Endodermal cell (in vitro differentiated cells): Measurements from ENCODE around the gene RPS6KA2. TPM values are rescaled to one million over a fixed set of nuclear protein-coding genes. Genes with fewer than 3 reads are reported as not detected.

Source experiments
- DNase-seq: peaks from one replicate; pipeline ENCODE4 v3.0.0-alpha.2; 2017
- H3K27ac ChIP-seq: 2 replicates; pipeline ENCODE4 v1.5.1; 2013; ENCODE audit warnings: mild to moderate bottlenecking, low read depth, low read length, moderate library complexity
- H3K27me3 ChIP-seq: 2 replicates; pipeline ENCODE4 v1.6.1; 2013; ENCODE audit warnings: mild to moderate bottlenecking, low read length, moderate library complexity; ENCODE audit not compliant: insufficient read depth, control insufficient read depth, poor library complexity, severe bottlenecking
- H3K36me3 ChIP-seq: 2 replicates; pipeline ENCODE4 v1.7.0; 2013; ENCODE audit warnings: mild to moderate bottlenecking, low read length, moderate library complexity; ENCODE audit not compliant: control insufficient read depth, insufficient read depth
- H3K4me1 ChIP-seq: one replicate; pipeline ENCODE4 v1.7.0; 2013; ENCODE audit warnings: low read length; ENCODE audit not compliant: control insufficient read depth, insufficient read depth
- H3K4me3 ChIP-seq: 2 replicates; pipeline ENCODE4 v1.5.1; 2013; ENCODE audit warnings: mild to moderate bottlenecking, low read length, moderate library complexity
- H3K9ac ChIP-seq: 2 replicates; pipeline ENCODE4 v1.6.1; 2013; ENCODE audit warnings: mild to moderate bottlenecking, low read length, moderate library complexity; ENCODE audit not compliant: poor library complexity, severe bottlenecking; ENCODE audit errors: extremely low read depth
- H3K9me3 ChIP-seq: 2 replicates; pipeline ENCODE4 v1.6.1; 2013; ENCODE audit warnings: mild to moderate bottlenecking, low read length, moderate library complexity; ENCODE audit not compliant: control insufficient read depth
- H3K27ac Mint-ChIP-seq: 2 replicates; pipeline ENCODE4 v1.8.0; 2020; ENCODE audit warnings: mixed read lengths
- H3K27me3 Mint-ChIP-seq: 2 replicates; pipeline ENCODE4 v1.8.0; 2021; ENCODE audit warnings: mild to moderate bottlenecking, mixed read lengths; ENCODE audit not compliant: insufficient read depth
- H3K36me3 Mint-ChIP-seq: 2 replicates; pipeline ENCODE4 v1.8.0; 2020; ENCODE audit warnings: low read depth, mixed read lengths
- H3K4me1 Mint-ChIP-seq: 2 replicates; pipeline ENCODE4 v1.8.0; 2020; ENCODE audit warnings: mixed read lengths
- H3K4me3 Mint-ChIP-seq: 2 replicates; pipeline ENCODE4 v1.8.0; 2020; ENCODE audit warnings: mild to moderate bottlenecking, moderate library complexity, mixed read lengths
- H3K9me3 Mint-ChIP-seq: 2 replicates; pipeline ENCODE4 v1.8.0; 2020; ENCODE audit warnings: mild to moderate bottlenecking, mixed read lengths
- WGBS, 2 experiments: methylation state at CpG; one replicate each; pipeline versions ENCODE4 v1.1.5 to v1.1.7; 2013; ENCODE audit warnings: missing lambda C conversion rate in 2 of 2, mixed read lengths in 1 of 2; ENCODE audit not compliant: insufficient coverage in 1 of 2, insufficient read length in 1 of 2; 5-methylcytosine and 5-hydroxymethylcytosine counted together
- total RNA-seq, 2 donors: library from RNA; stranded (reverse); fragmentation: NEBNext Ultra II Directional in 1 of 2; extraction: Animal tissue kit (Norgen Biotek cat#: 25700) in 1 of 2; gene quantifications; 2 replicates in 1 of 2; 3 replicates in 1 of 2; pipeline ENCODE4 v1.2.1, GENCODE V29; 2021
- TF ChIP-seq, protein P1 (sequence below): fragments of 200-600 bp; sonication (generic); conservative IDR thresholded peaks from 2 replicates; pipeline ENCODE4 v1.5.0; 2021; ENCODE audit warnings: antibody characterized with exemption, mild to moderate bottlenecking

RPS6KA2 gene
- total RNA-seq, 2 donors from 2014 or later, result 17.9 to 23.9 TPM

DNA sequence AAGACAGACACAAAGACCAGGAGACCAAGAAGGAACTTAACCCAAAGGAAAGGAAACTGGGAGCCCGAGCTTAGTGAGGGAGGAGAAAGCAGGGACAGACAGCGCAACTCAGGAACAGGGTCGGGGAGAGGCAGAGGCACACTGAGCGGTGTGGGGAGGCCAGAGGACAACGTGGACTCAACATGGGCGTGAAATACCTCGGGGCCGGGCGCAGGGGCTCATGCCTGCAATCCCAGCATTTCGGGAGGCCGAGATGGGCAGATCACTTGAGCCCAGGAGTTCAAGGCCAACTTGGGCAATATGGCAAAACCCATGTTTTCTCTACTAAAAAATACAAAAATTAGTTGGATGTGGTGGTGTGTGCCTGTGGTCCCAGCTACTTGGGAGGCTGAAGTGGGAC is 5.7 kb upstream of the RPS6KA2 start:
- no peak overlapping the region for H3K9ac ChIP-seq
- H3K27ac ChIP-seq, result no peak overlapping the region
- peaks cover 28% of the 10 kb centered on the region for H3K27me3 ChIP-seq
- no peaks in the 10 kb centered on the region for H3K36me3 Mint-ChIP-seq
- DNase-seq, result no peak
- H3K9me3 ChIP-seq, result no peaks in the 10 kb centered on the region
- H3K4me3 Mint-ChIP-seq, result no peak overlapping the region
- TF ChIP-seq, protein P1, sequence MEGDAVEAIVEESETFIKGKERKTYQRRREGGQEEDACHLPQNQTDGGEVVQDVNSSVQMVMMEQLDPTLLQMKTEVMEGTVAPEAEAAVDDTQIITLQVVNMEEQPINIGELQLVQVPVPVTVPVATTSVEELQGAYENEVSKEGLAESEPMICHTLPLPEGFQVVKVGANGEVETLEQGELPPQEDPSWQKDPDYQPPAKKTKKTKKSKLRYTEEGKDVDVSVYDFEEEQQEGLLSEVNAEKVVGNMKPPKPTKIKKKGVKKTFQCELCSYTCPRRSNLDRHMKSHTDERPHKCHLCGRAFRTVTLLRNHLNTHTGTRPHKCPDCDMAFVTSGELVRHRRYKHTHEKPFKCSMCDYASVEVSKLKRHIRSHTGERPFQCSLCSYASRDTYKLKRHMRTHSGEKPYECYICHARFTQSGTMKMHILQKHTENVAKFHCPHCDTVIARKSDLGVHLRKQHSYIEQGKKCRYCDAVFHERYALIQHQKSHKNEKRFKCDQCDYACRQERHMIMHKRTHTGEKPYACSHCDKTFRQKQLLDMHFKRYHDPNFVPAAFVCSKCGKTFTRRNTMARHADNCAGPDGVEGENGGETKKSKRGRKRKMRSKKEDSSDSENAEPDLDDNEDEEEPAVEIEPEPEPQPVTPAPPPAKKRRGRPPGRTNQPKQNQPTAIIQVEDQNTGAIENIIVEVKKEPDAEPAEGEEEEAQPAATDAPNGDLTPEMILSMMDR, result no peak
- H3K27ac Mint-ChIP-seq, result no peak overlapping the region
- no peak overlapping the region for H3K4me3 ChIP-seq
- H3K4me1 ChIP-seq, result peaks cover 2% of the 10 kb centered on the region
- H3K4me1 Mint-ChIP-seq, result peaks cover 15% of the 10 kb centered on the region
- 96 to 98% methylated on average over 11 of the region's 11 CpGs for WGBS, 2 experiments
- H3K9me3 Mint-ChIP-seq, result no peaks in the 10 kb centered on the region
- H3K36me3 ChIP-seq, result no peaks in the 10 kb centered on the region
- peaks cover 28% of the 10 kb centered on the region for H3K27me3 Mint-ChIP-seq

DNA sequence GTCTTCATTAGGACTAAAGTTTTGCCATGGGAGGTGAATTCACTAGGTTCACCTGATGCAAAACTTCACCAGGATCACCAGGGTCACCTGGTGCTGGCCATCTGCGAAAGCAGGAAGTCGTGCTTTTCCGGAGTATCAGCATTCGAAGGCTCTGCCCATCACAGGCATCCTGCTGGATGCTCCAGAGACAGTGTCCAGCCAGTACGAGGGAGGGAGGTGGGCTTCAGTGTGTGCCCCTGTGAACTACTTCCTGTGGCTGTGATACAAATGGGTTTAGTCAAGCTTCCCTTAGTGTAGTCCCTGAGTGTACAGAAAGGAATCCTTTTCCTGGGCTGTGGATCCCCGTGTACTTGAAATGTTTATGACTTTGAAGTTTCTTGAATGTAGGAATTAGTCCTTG is 3.4 kb upstream of the RPS6KA2 start:
- DNase-seq, result no peak
- H3K9me3 ChIP-seq, result no peaks in the 10 kb centered on the region
- 89 to 91% methylated on average over 1 to 6 of the region's 6 CpGs for WGBS, 2 experiments
- Mint-ChIP-seq H3K36me3 (no peaks in the 10 kb centered on the region), H3K27me3 (peaks cover 36% of the 10 kb centered on the region), H3K4me1 (peaks cover 9% of the 10 kb centered on the region), H3K9me3 (no peaks in the 10 kb centered on the region), H3K4me3 (no peak overlapping the region), H3K27ac (no peak overlapping the region)
- no peak overlapping the region for H3K4me3 ChIP-seq
- TF ChIP-seq, protein P1, result no peak
- no peaks in the 10 kb centered on the region for H3K4me1 ChIP-seq
- H3K9ac ChIP-seq, result no peak overlapping the region
- H3K27ac ChIP-seq, result no peak overlapping the region
- peaks cover 38% of the 10 kb centered on the region for H3K27me3 ChIP-seq
- H3K36me3 ChIP-seq, result no peaks in the 10 kb centered on the region

DNA sequence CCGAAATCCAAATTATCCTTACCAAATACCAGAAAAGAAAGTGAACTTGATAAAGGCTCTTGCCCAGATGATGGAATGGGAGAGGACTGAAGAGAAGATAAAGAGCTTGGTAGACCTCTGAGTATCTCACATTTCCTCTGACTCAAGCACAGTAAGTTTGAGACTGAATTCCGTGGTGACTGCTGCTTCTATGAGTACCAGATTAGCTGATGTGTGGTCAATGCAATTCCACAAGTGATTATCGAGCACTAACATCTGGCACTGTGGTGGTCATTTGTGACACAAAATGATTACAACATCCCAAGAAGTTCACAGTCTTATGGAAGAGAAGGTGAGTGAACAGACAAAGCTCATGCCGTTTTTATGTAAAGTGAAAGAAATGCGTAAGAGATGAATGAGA is 2.6 kb upstream of the RPS6KA2 start:
- Histone ChIP-seq H3K27ac (no peak overlapping the region), H3K9ac (no peak overlapping the region), H3K4me1 (no peaks in the 10 kb centered on the region), H3K36me3 (no peaks in the 10 kb centered on the region), H3K9me3 (no peaks in the 10 kb centered on the region), H3K27me3 (peaks cover 40% of the 10 kb centered on the region), H3K4me3 (no peak overlapping the region)
- WGBS, 2 experiments, result 62 to 81% methylated on average over 3 to 4 of the region's 5 CpGs
- no peak for DNase-seq
- Mint-ChIP-seq H3K36me3 (no peaks in the 10 kb centered on the region), H3K4me1 (peaks cover 9% of the 10 kb centered on the region), H3K27me3 (peaks cover 41% of the 10 kb centered on the region), H3K4me3 (no peak overlapping the region), H3K27ac (no peak overlapping the region), H3K9me3 (no peaks in the 10 kb centered on the region)
- TF ChIP-seq, protein P1, result no peak
